Measurements from ENCODE around the gene BCDIN3D. TPM values are rescaled to one million over a fixed set of nuclear protein-coding genes. Genes with fewer than 3 reads are reported as not detected.

The BCDIN3D gene
- polyA plus RNA-seq, 1 of the 3 experiments (the other 2 are of a cell fraction) = 2.3 TPM

DNA sequence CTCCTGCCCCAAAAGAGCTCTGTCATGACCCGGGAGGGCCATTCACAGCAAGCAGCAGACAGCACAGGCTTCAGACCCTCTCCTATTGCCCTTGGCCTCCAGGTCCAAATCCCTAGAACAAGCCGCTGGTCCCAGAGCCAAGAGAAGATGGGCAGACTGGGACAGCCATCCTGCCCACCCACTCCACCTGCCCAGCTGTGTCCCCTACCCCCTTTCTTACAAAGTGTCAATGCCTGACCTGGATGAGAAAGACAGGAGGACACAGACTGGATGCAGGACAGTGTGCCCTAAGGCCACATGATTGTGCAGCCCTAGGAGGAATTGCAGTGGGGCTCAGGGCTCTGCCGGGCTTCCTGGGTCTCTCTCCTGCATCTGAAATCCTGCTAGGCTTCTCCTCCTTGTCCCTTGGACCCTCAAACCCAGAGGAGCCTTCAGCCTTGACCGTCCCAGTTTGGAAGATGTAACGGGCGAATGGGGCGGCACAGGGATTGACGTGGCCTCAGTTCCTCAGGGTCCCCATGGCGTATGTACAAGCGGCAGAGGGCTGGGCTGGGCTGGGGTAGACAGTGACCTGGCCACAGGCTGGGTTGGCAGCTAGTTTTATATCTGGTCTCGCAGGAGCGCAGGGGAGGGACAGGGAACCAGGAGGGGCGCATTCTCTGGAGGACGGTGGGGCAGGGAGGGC lies 27.1 kb upstream of the BCDIN3D start (continued):
- TF ChIP-seq, protein P1, sequence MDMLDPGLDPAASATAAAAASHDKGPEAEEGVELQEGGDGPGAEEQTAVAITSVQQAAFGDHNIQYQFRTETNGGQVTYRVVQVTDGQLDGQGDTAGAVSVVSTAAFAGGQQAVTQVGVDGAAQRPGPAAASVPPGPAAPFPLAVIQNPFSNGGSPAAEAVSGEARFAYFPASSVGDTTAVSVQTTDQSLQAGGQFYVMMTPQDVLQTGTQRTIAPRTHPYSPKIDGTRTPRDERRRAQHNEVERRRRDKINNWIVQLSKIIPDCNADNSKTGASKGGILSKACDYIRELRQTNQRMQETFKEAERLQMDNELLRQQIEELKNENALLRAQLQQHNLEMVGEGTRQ (IDR thresholded peaks at IDR 0.05; ENCODE audit: borderline replicate concordance, low read depth, low read length) = no peak

DNA sequence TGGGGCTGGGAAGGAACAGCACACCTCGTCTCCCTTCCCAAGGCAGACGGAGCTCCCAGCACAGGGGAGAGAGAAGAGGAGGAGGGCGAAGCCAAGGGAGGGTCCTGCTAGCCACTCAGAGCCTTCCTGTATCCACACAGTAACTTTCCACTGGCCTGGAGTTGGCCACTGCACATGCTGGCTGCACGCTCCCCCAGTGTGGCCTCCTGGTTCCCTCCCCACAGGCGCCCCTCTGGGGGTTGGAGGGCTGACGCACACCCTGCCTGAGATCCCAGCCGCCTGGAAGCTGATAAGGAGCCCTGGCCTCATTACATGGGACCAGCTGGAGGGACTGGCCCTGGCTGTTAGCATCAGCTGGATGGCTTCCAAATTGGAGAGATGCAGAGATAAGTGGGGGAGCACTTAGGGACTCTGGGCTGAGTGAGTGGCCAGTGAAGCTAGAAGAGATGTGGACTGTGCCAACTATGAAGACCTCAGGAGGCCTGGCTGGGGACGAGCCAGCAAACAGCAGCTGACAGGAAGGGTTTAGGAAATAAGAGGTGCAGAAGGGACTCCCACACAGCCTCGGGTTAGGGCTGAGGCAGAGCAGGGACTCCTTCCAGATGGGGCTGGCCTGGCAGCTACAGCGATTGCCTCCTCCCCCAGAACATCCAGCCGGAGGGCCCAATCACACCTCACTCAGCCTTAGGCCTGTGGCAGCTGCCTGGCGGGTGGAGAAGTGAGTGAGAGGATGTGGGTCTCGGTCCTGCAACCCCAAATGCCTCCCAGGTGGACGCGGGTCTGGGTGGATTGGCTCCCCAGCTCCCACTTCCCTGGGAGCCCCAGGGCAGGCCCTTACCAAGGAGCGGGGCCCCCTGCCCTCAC lies 26.3 kb upstream of the BCDIN3D start:
- Histone ChIP-seq H3K9ac (peak overlapping the region; percentile 24; the same call in 1 of the 2 replicates), H3K27ac (ENCODE audit: low read depth in 2 of 2, low read length in 1 of 2) (peak overlapping the region; percentile 87 to 97), H3K4me3 (ENCODE audit: low read depth in 2 of 2, low read length in 1 of 2) (no peak overlapping the region; a peak in 1 of 4 replicates), H3K36me3 (replicated peaks in 1 of 2; ENCODE audit: control insufficient read depth in 1 of 2, insufficient read depth in 2 of 2, low read length in 1 of 2) (no peaks in the 10 kb centered on the region), H3K27me3 (ENCODE audit: insufficient read depth) (no peaks in the 10 kb centered on the region), H2AFZ (ENCODE audit: low read depth) (no peak overlapping the region), H3K9me3 (no peaks in the 10 kb centered on the region), H4K20me1 (ENCODE audit: insufficient read depth) (no peaks in the 10 kb centered on the region), H3K9me2 (no peaks in the 10 kb centered on the region), H3K4me2 (peak overlapping the region; percentile 46; the same call in 1 of the 2 replicates), H3K4me1 (ENCODE audit: control insufficient read depth in 1 of 2, insufficient read depth in 2 of 2, low read depth in 1 of 2, low read length in 1 of 2) (peaks cover 44 to 71% of the 10 kb centered on the region in 2 experiments), H3K79me2 (ENCODE audit: insufficient read depth) (no peaks in the 10 kb centered on the region), H3F3A (replicated peaks; ENCODE audit: insufficient read depth) (peaks cover 22% of the 10 kb centered on the region)
- ChIA-PET CTCF (interaction anchor here (0.7 to 14.1 kb wide), 20 partner anchors 12 to 206 kb away, joined by 3 to 312 read pairs (median 6); partner anchors contain the start of genes AQP5, AQP6, ASIC1 and TMBIM6), POLR2A (interaction anchor here (0.7 to 1.6 kb wide), 14 partner anchors 13 to 352 kb away, joined by 3 to 9 read pairs (median 4); partner anchors contain the start of genes COX14, NCKAP5L and RACGAP1)
- 24% methylated on average over 6 of the region's 16 CpGs for WGBS (ENCODE audit: low lambda C conversion rate)
- peak; percentile 95 for DNase-seq
- TF ChIP-seq TCF12 (IDR thresholded peaks at IDR 0.05) = peak; percentile 100
- peak; percentile 29; the same call in 1 of the 2 replicates for TF ChIP-seq RAD21 (IDR thresholded peaks at IDR 0.05; ENCODE audit: low read length)
- TF ChIP-seq SMC3 (IDR thresholded peaks at IDR 0.05; ENCODE audit: low read depth, low read length) = peak; percentile 10; the same call in 1 of the 2 replicates
- TF ChIP-seq, protein P2, sequence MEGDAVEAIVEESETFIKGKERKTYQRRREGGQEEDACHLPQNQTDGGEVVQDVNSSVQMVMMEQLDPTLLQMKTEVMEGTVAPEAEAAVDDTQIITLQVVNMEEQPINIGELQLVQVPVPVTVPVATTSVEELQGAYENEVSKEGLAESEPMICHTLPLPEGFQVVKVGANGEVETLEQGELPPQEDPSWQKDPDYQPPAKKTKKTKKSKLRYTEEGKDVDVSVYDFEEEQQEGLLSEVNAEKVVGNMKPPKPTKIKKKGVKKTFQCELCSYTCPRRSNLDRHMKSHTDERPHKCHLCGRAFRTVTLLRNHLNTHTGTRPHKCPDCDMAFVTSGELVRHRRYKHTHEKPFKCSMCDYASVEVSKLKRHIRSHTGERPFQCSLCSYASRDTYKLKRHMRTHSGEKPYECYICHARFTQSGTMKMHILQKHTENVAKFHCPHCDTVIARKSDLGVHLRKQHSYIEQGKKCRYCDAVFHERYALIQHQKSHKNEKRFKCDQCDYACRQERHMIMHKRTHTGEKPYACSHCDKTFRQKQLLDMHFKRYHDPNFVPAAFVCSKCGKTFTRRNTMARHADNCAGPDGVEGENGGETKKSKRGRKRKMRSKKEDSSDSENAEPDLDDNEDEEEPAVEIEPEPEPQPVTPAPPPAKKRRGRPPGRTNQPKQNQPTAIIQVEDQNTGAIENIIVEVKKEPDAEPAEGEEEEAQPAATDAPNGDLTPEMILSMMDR (IDR thresholded peaks at IDR 0.05) = no peak
- TF ChIP-seq, protein P3, sequence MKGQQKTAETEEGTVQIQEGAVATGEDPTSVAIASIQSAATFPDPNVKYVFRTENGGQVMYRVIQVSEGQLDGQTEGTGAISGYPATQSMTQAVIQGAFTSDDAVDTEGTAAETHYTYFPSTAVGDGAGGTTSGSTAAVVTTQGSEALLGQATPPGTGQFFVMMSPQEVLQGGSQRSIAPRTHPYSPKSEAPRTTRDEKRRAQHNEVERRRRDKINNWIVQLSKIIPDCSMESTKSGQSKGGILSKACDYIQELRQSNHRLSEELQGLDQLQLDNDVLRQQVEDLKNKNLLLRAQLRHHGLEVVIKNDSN (IDR thresholded peaks at IDR 0.05; ENCODE audit: borderline replicate concordance, low read depth) = peak; percentile 61; the same call in 1 of the 2 replicates
- TF ChIP-seq EZH2phosphoT487 (IDR thresholded peaks at IDR 0.05; ENCODE audit: borderline replicate concordance, low read depth) = no peak
- TF ChIP-seq TEAD4 (IDR thresholded peaks at IDR 0.05; ENCODE audit: borderline replicate concordance, insufficient read depth) = peak; percentile 98
- TF ChIP-seq NRF1 (IDR thresholded peaks at IDR 0.05; ENCODE audit: low read depth, low read length) = no peak
- peak; percentile 94 for TF ChIP-seq CHD2 (IDR thresholded peaks at IDR 0.05; ENCODE audit: low read length, partially characterized antibody)
- TF ChIP-seq SIN3A (IDR thresholded peaks at IDR 0.05; ENCODE audit: borderline replicate concordance, low read depth, low read length) = peak; percentile 88; the same call in 1 of the 2 replicates
- TF ChIP-seq MEF2A (IDR thresholded peaks at IDR 0.05; ENCODE audit: borderline replicate concordance, low read depth) = peak; percentile 81; the same call in 1 of the 2 replicates
- peak; percentile 99 for TF ChIP-seq RCOR1 (IDR thresholded peaks at IDR 0.05; ENCODE audit: low read length)
- TF ChIP-seq, protein P4, sequence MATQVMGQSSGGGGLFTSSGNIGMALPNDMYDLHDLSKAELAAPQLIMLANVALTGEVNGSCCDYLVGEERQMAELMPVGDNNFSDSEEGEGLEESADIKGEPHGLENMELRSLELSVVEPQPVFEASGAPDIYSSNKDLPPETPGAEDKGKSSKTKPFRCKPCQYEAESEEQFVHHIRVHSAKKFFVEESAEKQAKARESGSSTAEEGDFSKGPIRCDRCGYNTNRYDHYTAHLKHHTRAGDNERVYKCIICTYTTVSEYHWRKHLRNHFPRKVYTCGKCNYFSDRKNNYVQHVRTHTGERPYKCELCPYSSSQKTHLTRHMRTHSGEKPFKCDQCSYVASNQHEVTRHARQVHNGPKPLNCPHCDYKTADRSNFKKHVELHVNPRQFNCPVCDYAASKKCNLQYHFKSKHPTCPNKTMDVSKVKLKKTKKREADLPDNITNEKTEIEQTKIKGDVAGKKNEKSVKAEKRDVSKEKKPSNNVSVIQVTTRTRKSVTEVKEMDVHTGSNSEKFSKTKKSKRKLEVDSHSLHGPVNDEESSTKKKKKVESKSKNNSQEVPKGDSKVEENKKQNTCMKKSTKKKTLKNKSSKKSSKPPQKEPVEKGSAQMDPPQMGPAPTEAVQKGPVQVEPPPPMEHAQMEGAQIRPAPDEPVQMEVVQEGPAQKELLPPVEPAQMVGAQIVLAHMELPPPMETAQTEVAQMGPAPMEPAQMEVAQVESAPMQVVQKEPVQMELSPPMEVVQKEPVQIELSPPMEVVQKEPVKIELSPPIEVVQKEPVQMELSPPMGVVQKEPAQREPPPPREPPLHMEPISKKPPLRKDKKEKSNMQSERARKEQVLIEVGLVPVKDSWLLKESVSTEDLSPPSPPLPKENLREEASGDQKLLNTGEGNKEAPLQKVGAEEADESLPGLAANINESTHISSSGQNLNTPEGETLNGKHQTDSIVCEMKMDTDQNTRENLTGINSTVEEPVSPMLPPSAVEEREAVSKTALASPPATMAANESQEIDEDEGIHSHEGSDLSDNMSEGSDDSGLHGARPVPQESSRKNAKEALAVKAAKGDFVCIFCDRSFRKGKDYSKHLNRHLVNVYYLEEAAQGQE (IDR thresholded peaks at IDR 0.05; ENCODE audit: low read depth, low read length) = peak; percentile 61; the same call in 1 of the 2 replicates
- TF ChIP-seq MXI1 (IDR thresholded peaks at IDR 0.05; ENCODE audit: low read depth, low read length) = peak; percentile 91
- TF ChIP-seq, protein P5, sequence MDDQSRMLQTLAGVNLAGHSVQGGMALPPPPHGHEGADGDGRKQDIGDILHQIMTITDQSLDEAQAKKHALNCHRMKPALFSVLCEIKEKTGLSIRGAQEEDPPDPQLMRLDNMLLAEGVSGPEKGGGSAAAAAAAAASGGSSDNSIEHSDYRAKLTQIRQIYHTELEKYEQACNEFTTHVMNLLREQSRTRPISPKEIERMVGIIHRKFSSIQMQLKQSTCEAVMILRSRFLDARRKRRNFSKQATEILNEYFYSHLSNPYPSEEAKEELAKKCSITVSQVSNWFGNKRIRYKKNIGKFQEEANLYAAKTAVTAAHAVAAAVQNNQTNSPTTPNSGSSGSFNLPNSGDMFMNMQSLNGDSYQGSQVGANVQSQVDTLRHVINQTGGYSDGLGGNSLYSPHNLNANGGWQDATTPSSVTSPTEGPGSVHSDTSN (IDR thresholded peaks at IDR 0.05) = peak; percentile 95
